ENCODE results near the gene TMEM38A.

Gene TMEM38A, protein sequence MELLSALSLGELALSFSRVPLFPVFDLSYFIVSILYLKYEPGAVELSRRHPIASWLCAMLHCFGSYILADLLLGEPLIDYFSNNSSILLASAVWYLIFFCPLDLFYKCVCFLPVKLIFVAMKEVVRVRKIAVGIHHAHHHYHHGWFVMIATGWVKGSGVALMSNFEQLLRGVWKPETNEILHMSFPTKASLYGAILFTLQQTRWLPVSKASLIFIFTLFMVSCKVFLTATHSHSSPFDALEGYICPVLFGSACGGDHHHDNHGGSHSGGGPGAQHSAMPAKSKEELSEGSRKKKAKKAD

DNA sequence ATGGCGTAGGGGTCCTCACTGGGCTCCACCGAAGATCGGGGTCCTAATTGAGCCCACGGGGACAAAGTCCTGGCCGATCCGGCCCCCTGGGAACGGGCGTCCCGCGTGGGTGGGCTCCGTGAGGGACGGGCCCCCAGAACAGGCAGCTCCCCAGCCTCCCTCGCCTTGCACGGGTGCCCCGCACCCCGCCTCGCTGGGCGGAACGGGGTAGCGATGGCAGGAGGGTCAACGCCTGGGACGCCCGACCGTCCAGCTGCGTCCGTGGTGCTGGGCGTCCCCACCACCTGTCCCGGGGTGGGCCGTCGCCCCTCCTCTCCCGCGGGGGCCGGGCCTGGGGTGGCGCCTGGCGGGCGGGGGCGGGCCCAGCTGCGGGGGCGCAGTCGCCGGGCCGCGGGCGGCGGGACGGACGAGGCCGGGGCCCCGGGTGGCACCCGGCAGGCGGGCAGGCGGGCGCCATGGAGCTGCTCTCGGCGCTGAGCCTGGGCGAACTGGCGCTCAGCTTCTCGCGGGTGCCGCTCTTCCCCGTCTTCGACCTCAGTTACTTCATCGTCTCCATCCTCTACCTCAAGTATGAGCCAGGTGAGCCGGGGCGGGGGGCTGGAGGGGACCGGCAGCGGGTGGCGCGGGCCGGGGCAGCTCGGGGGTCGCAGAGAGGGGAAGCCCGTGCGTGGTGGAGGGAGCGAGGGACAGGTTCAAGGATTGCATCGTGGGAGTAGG, at the start of gene TMEM38A:
Gene TMEM38A, plus strand, starts transcription at position 377 of the 717 bp plus-strand sequence. Its CDS starts 79 bp downstream, at position 456.
- DNase-seq: peak; percentile 21

DNA sequence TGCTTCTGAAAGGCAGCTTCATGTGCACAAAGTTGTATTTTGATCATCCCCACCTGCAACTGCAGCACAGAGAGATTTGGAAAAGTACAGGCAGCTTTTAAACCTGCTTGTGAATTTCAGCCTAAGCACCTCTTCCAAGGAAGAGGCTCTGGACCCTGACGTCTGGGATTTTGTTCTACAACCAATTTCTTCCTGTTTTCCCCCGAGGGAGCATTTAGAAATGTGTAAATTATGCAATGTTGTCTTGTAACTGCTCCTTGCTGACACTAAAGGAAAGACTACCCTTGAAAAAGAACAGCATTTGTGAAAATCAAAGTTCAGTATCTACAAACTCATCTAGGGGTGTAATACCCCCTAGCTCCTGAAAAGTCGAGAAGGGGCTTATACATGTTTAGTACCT, 48.3 kb upstream of the TMEM38A start:
- DNase-seq: no peak

DNA sequence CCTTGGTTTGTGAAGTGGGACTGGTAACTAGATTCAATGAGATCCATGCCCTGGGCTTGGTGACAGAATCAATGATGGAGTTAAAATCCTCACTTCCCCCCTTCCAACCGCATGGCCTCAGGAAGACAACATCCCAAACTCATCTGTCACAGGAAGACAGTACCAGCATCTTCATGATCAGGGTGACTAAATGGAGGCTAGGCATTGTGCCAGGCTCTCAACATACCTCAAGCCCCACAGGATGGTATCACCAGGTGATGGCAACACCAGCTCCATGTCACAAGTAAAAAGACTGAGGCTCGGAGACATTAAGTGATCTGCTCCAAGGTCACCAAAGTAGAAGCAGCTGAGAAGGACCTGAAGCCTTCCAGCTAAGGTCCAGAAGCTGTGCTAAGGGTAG, 47.1 kb upstream of the TMEM38A start:
- no peak for DNase-seq

DNA sequence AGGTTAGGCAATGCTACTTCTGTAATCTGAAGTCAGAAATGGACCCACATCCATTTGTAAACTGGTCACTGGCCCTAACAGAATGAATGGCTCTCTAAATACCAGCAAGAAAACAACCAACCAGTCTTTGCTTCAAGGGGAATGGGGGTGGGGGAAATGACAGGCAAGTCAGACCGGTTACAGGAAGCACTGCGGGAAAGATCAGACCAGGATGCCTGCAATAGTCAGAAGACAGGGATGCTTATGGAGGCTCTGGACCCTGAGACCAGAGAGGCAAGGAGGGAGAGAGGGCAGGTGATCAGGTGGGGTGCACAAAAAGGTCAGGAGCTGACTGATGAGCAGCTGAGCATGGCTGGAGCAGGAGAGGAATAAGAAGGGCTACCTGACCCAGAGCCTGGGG, 46.0 kb upstream of the TMEM38A start:
- DNase-seq: no peak

DNA sequence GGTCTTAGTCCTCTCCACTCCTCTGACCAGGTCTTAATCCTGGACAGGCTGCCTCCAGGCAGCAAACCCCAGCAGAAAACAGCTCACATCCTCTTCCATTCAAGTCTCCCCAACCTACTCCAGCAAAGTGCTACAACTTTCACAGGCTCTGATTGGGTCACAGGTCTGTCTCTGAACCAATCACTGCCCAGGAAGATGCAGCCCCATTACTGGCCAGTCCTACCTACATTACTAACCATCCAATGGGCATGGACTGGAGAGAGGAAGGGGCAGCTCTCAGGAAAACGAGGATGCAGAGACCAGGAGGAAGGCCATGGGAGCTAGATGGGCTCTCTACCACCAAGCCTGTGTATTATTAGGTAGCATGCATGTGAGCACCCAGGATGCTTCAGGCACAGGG, 45.1 kb upstream of the TMEM38A start:
- no peak for DNase-seq

DNA sequence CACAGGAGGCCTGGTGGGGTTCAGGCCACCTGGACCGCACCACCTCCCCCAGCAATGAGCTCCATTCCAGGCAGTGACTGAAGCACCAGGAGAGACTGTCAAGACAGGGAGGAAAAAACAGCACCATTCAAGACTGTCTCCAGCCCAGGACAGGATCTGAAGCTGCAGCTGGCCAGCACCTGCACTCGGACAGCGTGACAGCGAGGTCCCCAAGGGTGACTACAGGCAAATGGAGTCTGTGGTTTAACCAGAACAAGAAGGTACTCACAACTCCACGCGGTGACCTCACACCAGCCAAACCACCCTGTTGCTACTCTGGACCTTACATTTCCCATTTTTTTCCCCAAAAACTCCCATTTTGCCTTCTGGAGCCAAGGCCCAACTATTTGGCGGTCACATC, 42.7 kb upstream of the TMEM38A start:
- no peak for DNase-seq

DNA sequence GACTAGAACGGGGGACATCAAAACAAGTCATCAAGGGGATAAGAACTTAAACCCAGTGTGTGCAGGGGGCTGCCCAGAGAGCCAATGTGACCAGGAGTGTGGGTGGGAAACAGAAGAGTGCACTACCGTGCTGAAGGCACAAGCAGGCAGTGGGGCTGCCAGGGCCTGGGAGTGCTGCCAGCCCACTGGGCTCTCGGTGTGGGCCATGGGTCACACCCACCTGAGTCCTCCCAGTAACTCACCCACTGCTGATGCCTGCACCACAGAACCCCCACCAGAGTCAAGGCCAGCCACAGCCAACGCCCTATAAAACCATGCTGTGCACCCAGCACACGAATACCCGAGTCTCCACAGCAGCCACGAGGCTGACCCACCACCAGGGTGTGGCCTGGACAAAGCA, 41.5 kb upstream of the TMEM38A start:
- DNase-seq: no peak

DNA sequence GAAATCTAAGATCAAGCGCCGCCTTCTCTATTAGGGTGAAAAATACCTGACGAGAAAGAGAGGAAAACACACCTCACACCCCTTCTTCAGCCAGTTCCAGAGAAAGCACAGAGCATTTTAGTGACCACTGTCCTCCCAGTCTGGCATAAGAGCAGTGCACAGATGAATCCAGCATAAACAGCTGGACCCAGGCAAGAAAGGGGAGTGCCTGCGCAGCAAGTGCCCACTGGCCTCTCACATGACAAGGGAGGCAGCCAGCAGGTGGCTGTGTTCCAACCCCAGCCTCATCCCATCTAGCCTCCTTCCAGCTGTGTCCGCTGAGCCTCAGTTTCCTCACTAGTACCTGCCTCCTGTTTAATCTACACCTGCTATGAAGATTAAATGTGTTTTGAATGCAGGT, 40.9 kb upstream of the TMEM38A start:
- DNase-seq: no peak

DNA sequence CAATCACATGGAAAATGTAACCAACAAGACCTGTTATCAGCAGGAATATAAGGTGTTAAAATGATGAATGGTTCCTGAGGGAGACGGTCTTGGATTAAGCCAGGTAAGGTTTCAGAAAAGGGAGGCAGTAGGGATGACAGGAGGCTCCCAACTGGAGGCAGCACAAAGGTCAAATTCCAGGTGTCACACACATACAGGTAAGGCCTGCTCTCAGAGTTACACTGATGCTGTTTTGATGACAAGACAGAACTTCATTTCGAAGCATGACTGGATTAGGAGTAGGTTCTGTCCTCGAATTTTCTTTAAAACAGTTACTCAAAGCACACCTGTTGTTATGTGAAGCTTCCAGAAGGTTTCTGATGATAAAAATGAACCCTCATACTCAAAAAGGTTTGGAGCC, 40.4 kb upstream of the TMEM38A start:
- no peak for DNase-seq

DNA sequence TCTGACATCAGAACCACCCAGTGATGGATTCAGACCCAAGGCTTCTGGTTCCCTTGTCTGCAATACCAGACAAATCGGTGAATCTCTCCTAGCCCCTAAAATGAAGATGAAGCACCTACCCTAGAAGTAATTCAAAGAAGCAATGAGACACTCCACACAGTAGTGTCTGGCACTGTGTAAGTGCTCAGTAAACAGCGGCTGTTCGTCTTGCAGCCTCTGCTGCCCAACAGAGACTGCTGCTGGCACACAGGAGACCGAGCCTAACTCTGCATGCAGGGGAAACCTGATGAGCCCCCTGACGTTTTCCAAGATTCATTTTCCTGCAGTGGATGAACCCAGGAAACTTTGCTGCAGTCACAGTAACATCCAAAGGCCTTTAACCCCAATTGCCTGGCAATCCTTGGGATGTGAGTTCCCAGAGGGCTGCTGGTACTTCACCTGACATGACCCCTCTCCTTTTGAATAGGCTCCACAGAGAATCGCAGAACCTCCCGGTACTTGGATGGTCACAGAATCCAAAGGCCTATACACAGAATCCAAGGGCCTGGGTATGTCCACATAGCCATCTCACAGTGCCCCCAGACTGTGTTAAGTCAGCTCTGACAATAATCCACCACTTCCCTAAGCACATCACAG, 39.7 kb upstream of the TMEM38A start:
- DNase-seq: no peak

DNA sequence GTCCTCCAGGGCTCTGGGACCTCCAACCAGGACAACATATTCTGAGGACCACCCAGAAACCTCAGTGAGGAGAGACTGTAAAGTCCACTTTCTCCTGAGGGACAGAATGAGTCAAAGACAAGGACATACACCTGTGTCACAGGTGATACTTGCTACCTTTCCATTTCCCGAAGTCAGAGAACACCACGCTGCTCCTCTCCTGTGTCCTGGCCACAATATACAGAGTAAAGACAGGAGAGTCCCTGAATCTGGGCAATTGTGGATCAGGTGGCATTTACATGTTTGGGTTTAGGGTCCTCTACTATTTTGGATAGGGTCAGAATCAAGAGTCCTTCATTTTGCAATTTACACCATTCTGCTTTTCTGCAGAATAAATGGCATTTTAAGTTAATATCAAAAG, 37.9 kb upstream of the TMEM38A start:
- no peak for DNase-seq

DNA sequence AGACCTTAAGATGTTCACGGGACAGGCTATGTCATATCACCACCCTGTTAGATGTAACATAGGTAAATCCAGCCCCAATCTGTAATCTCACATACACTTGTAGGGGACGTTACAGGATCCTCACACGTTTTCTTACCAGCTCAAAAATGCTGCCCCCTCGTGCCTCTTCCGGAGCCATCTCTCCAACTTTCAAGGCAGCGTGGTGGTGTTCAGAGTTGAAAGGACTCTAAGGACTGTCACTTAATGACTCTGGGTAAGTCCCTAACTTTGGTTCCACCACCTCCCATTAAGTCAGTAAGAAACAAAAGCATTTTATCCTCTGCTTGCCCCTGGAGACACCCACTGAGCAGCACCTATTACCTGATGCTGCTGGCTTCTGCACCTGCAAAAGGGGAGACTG, 37.4 kb upstream of the TMEM38A start:
- DNase-seq: no peak

DNA sequence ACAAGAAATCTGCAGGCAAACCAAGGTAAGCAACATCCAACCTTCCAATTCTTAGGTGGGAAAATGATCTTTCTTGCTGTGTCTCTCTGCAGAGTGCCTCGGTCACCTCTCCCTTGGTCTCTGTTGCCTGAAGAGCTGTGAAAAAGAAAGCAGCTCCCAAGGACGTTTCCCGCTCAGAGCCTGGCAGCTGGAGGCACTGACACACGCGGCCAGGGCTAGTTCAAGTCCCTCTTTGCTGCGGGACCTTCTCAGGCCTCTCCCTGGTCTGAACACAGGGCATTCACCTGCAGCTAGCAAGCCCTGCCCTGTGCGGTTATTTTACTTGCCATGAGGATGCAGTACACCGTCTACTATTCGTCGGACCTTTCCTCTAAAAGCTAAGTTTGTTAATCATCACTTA, 36.7 kb upstream of the TMEM38A start:
- no peak for DNase-seq

DNA sequence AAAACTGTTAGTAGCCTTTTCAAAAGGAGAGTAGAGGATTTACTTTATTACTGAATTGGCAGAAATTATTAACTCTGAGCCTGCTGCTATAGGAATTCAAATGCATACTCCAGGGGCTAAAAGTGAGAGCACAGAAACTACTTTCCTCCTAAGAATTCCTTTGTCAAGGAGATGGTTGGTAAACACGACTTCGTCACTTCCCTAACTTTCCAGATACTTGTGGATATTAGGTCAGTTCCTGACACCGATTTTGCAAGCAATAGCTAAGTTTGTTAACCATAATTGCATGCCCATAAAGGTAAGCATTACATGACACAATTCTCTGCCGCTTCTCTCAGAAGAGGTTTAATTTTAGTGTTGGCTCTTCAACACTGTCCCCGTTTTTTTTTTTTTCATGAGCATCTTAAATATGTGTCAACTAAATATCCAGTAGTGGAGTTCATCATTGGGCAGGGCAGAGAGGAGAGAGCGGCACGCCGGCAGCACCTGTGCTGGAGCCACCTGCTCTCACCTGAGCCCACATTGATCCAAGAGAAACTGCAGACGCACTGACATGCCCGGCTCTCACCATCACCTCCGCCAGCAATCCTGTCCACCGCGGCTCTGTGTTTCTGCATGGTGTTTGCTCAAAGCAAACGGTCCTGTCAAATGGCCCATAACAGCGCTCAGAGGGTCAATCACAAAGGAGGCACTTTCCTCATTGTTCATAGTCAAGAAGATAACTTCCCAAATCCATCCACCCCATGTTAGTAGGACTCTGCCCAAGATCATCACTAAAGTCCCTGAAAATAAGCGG, 35.6 kb upstream of the TMEM38A start:
- DNase-seq: no peak

DNA sequence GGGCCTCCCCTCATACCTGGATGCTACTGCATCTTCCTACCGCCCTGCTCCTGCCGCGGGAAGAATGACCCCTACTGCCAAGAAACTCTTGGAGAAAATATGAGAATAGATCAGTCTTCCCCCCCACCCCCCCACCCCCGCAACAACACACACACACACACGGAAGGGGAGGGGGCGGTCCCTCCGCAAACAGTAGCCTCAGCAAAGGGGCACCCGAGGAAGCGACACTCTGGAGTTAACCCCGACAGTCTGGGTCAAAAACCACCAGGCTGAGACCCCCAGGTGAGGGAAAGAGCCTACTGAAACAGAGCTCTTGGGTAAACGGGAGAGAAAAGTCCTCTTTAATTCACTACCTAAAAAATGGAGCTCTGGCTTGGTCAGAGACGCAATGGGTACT, 34.1 kb upstream of the TMEM38A start:
- no peak for DNase-seq

DNA sequence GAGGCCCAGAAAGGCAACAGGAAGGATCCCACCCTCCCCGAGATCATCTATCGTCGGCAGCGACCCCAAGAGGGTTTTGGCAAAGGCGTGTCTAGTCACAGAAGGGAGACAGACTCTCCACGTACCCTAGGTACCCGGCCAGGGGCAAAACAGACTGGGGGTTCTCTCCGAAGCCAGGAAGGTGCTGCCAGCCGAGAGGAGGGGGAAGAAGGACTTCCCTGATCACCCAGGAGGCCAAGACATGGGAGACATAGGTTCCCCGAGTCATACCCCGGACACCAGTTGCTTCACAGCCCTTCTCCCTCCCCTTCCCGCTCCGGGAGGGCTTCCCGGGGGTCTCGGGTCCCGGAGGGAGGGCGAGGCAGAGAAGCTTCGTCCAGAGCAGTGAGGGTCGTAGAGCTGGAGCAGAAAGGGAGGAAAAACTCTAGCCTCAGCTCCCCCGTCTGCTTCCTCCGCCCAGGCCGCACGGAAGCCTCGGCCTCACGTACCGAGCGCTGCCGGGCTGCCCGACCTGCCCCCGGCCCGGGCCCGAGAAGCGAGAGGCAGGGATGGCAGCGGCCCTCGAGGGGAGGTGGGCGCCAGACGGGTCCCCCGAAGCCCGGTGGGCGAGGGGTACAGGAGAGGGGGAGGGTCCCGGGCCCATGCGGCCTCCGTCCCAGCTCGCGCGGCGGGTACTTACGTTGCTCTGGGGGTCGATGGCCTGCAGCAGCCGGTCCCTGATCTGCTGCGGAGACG, 33.6 kb upstream of the TMEM38A start:
- peak; percentile 2 for DNase-seq

DNA sequence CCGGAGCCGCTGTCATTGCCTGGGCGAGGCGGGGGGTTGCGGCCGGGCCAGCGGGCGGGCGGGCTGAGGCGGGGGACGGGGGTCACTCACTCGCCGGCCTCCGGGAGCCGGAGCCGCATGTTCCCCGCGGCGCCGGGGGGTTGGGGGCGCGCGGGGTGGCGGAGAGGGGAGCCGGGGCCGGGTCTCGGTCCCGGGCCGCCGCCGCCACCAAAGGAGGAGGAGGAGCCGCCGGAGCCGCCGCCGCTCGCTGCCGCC, 33.1 kb upstream of the TMEM38A start:
- DNase-seq: no peak

DNA sequence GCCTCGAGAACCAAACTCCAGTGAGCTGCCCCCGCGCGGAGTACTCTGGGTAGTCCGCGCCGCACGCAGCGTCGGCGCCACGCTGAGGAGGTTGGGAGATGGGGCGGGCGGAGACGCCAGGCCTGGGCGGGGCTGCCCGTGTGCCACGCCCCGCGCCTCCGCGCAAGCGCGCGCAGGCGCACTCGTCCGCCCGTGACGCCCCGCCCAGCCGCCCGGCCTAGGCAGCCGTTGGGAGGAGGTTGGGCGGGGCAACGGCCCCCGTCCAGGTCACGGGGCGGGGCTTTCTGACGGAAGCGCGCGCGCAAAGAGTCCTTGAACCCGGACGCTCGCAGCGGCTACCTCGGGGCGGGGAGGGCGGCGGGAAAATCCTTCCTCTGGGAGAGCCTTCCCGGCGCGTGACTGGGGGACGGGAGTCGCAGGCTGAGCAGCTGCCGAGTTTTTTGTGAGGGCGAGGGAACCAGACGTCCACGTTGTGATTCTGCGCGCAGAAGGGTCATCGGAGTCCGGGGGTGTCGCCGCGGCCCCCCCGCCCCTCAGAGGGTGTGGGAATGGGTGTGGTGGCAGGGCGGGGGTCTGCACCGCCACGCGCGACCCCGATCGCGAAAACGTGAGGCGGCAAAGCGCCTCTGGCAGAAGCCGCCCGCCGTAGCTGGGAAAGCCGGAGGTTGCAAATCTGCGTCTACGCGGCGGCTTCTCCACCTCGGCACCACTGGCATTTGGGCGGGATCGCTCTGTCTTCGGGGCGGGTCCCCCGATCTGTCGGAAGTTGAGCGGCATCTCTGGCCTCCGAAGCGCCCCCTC, 32.6 kb upstream of the TMEM38A start, which contains the start of gene MED26:
Gene MED26, minus strand, starts transcription at position 22 of the 801 bp plus-strand sequence. CDS start 261 bp downstream, outside the sequence.
- DNase-seq: peak; percentile 93

DNA sequence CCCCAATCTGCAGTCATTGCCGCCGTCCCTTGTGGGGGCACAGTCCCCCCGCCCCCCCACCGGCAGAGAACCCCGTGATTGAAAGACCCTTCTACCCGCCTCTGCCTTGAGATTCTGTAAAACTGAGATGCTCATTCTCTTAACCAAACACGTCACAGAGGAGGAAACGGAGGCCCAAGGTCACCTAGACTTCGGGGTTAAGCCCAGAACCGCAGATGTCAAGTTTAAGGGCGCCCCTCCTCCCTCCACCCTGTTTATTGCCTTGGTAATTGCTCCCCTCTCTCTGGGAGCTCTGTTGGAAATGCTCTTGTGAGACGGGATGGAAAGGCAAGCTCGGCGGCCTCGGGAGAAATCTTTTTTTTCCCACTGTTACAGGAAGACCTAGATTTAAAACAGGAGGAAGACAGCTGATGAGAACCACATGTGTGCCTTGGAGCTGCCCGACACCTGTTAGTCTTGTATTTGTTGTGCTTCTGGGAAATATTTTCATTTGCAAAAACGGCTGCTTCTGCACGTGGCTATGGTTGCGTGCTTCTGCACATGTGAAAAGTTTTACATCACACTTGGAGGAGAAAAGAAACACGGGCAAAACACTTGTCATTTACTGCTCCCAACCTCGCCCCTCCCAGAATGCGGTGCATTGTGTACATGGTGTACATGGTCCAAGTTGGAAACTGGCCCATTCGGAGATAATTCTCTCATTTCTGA, 31.8 kb upstream of the TMEM38A start:
- DNase-seq: no peak

DNA sequence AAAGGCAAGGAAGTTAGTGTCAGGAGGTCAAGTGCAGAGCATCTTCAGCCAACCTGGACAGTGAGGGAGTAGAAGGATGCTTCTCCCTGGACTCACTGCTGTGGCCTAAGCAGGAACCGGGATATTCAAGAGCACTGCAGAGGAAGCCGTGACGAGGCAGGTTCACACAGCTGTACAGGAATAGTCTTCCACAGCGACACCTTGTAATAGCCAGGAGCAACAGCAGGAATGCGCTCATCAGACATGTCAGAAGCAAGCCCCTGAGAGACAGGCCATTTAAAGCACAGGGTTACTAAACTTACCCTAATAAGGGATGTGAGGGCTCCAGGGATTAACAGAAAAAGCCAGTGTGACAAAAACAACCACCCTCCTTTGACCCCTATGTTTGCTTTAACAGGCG, 29.5 kb upstream of the TMEM38A start:
- no peak for DNase-seq

DNA sequence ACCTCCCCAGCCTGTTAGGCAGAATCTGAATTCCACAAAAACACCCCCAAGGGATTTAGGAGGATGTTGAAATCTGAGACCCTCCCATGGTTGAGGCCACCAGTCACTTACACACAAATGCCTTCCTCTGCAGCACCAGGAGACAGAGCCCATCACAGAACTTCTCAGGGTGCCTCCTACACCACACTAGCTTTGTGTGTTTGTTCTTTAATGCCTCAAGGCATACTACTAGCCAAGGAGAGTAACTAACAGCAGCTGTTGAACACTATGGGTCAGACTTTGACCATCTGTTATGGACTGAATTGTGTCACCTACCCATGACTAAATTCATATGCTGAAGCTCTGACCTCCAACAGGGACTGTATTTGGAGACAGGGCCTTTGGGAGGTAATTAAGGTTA, 23.4 kb upstream of the TMEM38A start:
- no peak for DNase-seq
